NCI-H1092 treated with DMSO at 0.1 percent for 48 hours (cell line): Measurements from ENCODE around the gene PLEKHA1.
A peak's percentile ranks its signal among the peaks of the same experiment; 100 is the strongest.

Experiments
- DNase-seq: peaks from one replicate; lab custom pipeline; 2025; lab: John Stamatoyannopoulos, UW

Gene PLEKHA1

DNA sequence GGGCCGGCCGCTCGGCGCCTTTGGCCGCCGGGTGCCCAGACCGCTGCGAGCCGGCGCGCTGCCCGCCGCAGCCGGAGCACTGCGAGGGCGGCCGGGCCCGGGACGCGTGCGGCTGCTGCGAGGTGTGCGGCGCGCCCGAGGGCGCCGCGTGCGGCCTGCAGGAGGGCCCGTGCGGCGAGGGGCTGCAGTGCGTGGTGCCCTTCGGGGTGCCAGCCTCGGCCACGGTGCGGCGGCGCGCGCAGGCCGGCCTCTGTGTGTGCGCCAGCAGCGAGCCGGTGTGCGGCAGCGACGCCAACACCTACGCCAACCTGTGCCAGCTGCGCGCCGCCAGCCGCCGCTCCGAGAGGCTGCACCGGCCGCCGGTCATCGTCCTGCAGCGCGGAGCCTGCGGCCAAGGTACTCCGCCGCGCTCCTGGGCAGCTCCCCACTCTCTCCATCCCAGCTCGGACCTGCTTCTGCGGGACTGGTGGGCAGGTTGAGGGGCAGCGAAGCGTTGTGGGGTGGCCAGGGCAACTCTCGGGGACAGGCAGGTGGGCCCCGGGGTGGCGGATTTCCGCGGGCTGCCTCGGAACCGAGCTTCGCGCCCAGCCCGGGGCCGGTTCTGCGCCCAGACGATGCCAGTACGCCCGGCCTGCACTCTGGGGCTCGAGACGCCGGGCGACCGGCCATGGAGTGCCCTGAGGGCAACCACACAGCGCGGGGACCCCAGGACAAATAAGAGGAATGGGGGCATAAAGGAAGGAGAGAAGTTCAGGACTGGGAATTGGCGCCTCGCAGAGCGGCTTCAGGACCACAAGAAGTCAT, 87.4 kb downstream of the PLEKHA1 start:
- peak; percentile 5 for DNase-seq

DNA sequence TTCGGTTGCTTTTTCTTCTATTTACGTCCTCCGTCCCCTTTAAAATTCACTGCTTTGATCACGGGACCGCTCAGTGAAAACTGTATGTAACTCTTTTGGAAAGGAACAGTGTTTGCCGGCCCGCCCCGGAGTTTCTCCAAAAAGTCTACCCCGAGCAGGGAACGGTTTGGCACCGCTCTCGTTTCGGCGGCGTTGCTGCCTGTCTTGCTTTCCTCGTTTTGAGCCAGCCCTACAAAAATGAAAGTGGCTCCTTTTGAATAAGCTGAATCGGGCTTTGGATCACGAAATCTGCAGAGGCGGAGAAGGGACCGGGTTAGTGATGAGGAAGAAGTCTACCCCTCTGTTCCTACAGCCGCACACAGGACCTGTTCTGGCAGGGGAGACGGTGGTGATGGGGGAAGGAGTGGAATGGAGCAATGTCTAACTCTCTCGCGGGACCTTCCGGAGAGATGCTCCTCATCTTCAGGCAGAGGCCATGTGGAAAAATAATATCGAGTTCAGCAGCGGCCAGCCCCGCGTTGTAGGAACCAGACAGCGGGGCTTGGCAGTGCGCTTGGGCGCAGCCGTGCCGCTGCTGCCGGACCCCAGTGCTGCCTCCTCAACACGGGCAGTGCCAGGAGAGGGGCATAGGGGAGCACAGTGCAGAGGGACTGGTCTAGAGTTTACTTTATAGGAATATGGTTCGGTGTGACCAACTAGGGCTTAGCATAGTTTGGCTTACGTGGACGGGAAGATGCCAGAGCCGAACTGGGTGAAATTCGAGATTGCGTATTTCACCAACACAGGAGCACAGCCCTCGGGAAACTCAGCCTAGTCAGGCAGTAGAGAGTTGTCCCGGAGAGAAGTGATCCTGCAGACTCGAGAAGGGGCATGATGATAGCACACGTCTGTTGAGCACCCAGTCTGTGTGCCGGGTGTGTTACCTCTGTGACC, 88.3 kb downstream of the PLEKHA1 start:
- DNase-seq: no peak

DNA sequence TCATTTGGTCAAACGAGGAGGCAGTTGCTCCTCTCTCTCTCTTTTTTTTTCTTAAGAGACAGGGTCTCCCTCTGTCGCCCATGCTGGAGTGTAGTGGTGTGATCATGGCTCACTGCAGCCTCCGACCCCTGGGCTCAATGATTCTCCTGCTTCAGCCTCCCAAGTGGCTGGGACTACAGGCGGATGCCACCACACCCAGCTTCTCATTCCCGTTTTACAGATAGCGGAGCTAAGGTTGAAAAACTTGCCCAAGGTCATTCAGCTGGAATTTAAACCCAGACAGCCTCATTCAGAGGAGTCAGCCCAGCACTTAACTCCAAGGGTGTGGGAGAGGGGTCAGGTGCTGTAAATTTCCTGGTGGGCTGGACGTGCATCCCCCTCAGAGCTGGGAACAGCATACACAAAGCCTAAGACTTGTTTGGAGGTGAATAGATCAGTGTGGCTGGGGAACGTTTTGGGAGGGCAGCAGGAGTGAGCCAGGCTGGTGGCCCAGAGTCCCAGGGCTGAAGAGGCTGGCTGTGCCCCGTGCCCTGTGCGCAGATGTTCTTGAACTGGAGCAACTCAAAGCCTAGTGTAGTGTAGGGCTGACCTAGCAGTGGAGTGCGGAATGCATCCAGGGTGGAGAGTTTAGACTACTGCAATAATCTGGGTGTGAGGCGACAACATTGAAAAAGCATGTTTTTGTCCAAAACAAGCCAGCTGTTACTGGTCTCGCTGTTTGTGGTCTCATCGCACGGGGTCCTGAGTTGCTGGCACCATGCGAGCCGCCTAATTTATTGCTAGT, 89.2 kb downstream of the PLEKHA1 start:
- DNase-seq: no peak

GRCh38 chr10:122464250-122464510, 89.7 kb downstream of the PLEKHA1 start:
- DNase-seq: no peak

- peak; percentile 3 for DNase-seq
These were observed 90.1 kb downstream of the PLEKHA1 start for GRCh38 chr10:122464586-122464985.

GRCh38 chr10:122465401-122466040, 91.0 kb downstream of the PLEKHA1 start:
- DNase-seq: no peak

DNA sequence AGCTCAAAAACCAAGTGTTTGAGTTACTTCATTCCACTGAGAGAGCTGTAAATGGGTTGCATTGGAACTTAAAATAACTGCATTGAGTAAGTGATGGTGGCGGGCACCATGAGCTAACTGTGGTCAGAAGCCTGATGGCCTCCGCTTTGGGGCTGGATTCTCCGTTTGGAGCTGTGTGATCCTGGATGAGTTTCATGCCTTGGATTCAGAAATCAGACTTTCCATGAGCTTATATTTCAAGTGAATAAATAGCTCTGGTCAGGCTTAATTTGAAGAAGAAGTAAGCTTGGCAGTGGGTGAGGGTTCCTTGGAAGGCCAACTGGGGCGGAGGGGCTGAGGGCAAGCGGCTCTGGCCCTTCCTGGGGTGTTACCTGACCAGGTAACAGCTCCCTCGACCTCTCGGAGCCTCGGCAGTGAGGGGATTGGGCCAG, 92.5 kb downstream of the PLEKHA1 start:
- DNase-seq: no peak

- DNase-seq: no peak
These were observed 93.2 kb downstream of the PLEKHA1 start for GRCh38 chr10:122467701-122468100.

DNA sequence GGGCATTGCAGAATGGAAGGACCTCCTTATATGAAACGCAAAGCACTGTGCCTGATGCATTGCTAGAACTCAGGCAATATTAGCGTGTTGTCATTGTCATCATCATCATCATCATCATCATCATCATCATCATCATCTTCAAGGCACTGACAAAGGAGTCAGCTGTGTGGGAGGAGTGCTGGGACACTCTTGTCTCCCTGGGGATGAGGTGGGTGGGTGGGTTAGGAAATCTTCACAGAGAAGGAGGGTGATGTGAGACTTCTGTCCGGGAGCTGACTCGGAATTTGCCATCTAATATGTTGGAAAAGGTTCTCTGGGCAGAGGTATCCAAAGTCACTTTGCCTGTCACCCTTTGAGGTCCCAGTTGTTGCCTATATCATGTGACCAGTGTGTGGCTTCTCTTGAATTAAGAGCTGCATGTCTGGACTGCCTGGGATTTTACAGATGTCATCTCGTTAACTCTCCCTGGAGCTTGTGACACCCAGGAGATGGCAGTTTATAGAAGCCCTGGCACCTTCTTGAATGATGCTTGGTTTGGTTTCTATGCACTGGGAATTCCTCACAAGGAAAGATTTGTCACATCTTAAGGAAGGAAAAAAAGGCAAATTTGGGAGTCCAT, 93.9 kb downstream of the PLEKHA1 start:
- no peak for DNase-seq

DNA sequence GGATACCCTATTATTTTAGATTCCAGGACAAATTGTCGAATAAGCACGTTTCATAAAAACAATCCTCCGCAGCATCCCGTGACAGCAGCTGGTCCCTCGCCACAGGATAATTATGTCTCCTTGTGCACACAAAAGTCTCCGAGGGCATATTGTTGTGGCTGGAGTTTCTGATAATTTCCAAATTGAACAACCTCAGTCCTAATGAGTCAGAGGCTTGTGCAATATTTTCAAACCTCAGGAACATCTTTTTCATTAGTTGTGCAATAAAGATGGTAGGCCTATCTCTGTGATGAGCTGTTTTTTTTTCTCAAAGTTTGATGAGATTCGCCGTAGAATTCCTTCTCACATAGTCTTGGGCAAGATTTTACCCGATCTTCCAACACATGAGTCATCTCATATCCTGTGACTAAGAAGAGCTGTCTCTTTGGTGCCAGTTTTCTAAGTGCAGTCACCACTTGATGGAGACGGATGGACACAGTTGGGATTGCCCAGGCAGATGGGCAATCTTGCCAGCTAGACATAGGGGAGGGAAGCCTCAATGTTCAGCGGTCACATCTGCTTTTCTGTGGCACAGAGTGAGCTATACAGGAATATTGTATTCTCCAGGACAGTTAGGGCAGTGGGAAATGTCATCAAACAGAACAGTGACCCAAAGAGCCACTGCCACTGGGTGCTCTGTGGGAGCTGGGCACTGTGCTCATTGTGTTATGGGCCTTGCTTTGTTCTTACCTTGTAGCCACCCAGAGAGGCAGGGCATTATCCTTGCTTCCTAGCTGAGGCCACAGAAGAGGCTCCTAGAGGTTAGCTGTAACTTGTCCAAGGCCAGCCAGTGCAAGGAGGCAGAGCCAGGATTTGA, 94.6 kb downstream of the PLEKHA1 start:
- no peak for DNase-seq

DNA sequence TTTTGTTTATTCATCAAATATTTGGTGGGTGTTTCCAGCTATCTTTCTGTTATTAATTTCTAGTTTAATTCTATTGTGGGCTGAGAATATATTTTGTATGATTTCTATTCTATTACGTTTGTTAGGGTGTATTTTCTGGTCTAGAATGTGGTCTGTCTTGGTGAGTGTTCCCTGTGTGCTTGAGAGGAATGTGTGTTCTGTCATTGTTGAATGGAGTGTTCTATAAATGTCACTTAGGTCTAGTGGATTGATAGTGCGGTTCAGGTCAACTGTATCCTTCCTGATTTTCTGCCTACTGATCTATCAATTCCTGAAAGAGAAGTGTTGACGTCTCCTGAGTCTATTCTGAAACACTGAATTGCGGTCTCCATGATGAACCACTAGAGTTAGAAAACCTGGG, 95.3 kb downstream of the PLEKHA1 start:
- DNase-seq: no peak

GRCh38 chr10:122471531-122472177, 97.1 kb downstream of the PLEKHA1 start:
- no peak for DNase-seq

GRCh38 chr10:122473116-122473515, 98.6 kb downstream of the PLEKHA1 start:
- DNase-seq: no peak

- no peak for DNase-seq
These were observed 99.8 kb downstream of the PLEKHA1 start for GRCh38 chr10:122474131-122474818.

GRCh38 chr10:122475100-122475499, 100.6 kb downstream of the PLEKHA1 start:
- no peak for DNase-seq

DNA sequence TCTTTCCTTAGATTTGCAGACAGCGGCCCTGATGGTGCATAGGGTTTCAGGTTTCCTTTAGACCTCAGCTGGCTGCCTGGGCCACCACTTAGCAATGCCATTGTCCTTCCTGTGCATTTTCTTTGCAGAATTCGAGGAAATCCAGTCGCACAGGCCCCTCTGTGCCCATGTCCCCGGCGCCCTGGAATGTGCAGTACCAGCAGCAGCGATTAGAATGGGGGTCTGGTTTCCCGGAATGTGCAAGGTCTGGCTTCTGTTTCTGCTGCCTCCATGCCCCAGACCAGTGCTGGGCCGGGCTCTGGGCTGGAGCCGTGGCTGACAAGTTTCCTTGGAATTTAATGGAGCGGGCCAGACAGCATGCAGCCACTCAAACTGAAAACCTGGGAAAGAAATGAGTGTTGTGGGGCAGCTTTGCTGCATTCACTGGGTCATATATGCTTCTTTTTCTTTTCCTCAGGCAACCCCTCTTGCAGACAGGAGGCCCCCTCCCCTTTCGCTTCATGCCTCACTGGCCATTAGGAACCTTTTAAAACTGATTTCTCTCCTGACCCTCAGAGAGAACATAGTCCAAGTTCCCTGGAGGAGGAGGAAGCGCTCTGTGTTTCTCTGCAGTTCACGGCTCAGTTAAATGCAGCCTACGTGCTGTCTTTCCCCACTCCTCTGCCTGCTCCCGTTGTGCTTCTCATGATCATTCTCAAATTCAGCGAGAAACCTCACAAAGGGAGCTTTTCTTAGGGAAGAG, 101.3 kb downstream of the PLEKHA1 start:
- no peak for DNase-seq

- no peak for DNase-seq
These were observed 101.8 kb downstream of the PLEKHA1 start for GRCh38 chr10:122476333-122476695.

- DNase-seq: no peak
These were observed 102.9 kb downstream of the PLEKHA1 start for GRCh38 chr10:122477436-122477835.

DNA sequence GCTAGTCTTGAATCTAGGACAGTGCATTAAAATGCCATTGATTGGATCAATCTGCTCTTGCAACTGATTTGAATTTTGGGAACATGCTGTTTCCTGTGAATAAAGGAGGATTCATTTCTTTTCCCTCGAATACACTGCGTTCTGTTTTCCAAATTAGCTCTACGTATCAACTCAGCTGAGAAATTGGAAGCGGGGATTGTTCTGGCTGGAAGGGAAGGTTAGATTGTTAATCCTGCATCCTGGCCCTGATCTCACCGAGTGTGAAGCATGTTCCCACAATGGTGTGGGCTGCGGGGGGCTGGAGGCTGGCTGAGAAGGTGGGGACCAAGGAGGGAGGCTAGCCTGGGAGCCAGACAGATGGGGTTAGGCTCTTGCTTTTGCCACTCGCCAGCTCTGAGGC, 104.5 kb downstream of the PLEKHA1 start:
- DNase-seq: no peak
